GM03348 (cell line): ENCODE results near the gene ARPC1A.

Experiments
- DNase-seq: peaks from one replicate; pipeline ENCODE4 v3.0.0; 2012; ENCODE audit warnings: low spot score

Gene ARPC1A

DNA sequence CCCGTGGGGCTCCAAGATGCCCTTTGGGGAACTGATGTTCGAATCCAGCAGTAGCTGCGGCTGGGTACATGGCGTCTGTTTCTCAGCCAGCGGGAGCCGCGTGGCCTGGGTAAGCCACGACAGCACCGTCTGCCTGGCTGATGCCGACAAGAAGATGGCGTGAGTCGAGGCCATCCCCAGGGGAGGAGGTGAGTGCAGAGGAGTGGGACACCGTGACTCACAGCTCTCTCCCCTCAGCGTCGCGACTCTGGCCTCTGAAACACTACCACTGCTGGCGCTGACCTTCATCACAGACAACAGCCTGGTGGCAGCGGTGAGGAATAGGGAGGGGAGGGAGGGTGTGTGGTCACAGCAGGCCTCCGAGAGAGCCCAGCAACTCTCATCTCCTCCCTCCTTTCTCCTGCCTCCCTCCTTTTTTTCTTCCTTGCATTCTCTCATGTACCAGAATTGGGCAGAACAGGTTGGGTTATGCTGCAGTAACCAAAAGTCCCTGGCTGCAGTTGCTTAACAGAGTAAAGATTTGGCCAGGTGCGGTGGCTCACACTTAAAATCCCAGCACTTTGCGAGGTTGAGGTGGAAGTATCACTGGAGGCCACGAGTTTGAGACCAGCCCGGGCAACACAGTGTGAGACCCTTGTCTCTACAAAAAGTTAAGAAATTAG, 65.4 kb downstream of the ARPC1A start:
- DNase-seq, result no peak

GRCh38 chr7:99392046-99392445, 66.3 kb downstream of the ARPC1A start:
- DNase-seq, result no peak

GRCh38 chr7:99392659-99393354, 67.1 kb downstream of the ARPC1A start:
- DNase-seq, result peak; percentile 53

GRCh38 chr7:99393355-99394187, 67.9 kb downstream of the ARPC1A start:
- DNase-seq, result no peak

DNA sequence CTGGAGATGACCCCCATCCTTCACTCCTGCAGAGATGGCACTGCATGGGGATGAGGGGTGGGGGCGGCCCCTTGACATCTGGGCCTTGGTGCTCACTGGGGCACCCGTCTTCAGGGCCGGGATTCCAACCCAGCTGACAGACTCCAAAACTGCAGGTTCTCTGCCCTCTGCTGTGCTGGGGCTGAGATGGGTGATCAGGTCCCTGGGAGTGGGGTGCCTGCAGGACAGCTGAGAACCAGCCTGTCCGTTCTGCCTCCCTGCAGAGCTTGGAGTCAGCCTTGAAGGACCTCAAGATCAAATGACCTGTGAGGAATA, 68.4 kb downstream of the ARPC1A start:
- DNase-seq, result no peak

DNA sequence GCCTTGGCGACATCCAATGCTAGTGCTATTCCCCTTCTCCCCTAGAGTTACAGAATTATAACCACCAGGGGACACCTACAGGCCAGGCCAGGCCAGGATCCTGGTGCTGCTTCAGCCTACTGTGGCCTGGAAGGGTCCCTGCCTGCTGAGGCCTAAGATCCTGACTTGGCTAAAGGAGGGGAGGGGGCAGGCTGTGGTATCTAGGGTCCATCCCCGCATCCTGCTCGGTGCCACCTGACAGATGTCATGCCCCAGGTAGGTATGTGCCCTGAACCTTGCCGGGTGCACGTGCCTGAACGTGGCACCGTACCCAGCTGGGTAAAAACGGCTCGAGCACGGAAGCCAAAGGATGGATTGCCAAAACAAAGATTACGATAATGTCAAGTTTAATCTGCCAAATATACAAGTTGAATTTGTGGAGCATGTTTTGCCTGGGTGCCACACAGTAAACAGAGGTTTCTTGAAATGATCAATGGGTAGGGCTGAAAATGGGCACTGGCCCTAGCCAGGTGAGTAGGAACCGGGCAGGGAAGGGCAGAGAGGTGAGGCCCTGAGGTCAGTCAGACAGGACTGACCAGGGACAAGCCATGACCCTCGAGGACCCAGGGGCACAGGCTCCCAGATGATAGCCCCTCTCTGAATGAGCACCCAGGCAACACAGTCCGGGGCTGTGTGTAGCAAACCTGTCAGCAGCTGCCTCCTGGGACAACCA, 70.1 kb downstream of the ARPC1A start:
- no peak for DNase-seq

GRCh38 chr7:99396418-99397296, 71.0 kb downstream of the ARPC1A start:
- no peak for DNase-seq

DNA sequence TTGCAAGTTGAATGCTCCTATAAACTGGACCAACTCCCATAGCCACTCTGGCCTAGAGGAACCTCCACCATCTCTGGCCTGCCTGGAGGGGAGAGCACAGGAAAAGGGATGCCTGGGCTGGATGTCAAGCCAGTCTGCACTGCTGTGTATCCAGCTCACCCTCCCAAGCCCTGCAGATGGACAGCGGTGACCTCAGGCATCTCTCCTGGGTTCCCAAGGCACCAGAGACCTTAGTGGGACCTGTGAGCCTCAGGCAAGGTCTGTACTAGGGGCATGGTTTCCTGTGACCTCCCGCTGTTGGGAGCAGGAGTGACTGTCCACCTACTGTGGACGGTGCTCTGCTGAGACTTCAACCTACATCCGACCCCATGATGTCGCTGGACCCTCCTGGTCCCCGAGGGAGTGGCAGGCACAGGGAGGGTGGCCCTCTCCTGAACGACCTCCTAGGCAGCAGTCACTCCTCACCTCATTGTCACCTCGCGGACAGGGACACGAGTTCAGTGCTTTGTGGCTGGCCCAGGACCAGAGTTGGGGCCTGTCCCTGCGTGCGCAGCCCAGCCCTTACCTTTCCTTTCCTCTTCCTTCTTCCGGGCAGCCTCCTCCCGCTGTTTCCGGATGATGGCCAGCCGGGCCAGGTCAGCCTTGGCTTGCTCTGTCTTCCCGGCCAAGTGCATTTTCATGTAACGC, 71.7 kb downstream of the ARPC1A start:
- no peak for DNase-seq

DNA sequence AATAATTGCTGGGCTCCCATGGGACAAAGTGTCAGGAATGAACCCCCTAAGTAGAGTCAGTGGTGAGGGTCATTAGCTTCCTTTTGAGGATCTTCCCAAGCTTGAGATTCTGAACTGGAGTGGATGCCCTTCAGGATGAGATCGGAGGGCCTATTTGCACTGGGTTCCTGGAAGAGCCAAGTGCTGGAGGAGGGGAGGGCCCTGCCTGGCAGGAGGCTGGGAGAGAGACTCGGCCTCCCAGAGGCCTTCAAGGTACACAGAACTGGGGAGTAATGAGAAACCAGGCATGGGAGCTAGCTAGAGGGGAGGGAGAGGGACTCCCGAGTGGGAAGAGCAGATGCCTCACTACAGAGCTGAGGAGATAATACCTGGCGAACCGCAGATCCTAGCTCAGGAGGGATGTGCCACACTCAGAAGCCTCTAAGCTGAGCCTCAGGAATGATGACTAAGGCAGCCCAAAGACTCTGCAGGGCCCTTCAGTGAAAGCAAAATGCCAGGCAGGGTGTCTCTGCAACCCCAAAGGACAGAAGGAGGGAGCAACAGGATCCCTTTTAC, 73.3 kb downstream of the ARPC1A start:
- DNase-seq, result no peak

DNA sequence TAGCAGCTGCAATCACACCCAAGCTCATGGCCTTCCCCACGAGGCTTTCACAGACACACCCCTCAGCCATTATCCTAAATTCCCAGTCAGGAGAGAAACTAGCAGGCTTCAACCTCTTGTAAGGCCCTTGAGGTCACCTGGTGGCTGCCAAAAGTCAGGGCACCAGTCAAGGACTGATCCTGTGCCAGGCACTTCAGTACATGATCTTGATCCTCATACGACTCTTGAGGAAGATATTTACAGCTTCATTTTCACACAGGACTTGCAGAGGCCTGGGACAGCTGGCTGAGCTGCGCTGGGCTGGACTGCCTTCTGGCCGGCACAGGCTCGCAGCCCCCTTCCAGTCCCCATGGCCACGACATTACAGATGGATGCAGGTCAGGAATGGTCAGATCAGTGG, 73.9 kb downstream of the ARPC1A start:
- no peak for DNase-seq

- no peak for DNase-seq
Measured at GRCh38 chr7:99402854-99403253, 77.2 kb downstream of the ARPC1A start.

DNA sequence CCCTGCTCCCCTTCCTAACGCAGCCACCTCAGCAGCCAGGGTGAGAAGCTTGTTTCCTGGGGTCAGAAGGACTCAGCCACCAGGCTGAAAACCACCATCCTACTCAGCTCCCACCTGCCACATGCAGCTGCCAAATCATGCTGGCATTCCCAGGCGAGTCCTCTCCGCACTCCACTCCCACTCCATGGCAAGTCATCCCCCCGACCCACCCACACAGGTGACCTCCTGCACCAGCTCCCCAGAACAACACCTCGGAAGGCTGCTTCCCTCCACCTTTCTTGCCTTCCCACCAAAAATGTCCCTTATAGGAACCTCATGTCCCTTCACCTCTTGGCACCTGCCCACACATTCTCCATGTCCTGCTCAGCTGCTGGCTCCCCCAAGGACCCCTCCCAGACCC, 78.1 kb downstream of the ARPC1A start:
- DNase-seq, result no peak

DNA sequence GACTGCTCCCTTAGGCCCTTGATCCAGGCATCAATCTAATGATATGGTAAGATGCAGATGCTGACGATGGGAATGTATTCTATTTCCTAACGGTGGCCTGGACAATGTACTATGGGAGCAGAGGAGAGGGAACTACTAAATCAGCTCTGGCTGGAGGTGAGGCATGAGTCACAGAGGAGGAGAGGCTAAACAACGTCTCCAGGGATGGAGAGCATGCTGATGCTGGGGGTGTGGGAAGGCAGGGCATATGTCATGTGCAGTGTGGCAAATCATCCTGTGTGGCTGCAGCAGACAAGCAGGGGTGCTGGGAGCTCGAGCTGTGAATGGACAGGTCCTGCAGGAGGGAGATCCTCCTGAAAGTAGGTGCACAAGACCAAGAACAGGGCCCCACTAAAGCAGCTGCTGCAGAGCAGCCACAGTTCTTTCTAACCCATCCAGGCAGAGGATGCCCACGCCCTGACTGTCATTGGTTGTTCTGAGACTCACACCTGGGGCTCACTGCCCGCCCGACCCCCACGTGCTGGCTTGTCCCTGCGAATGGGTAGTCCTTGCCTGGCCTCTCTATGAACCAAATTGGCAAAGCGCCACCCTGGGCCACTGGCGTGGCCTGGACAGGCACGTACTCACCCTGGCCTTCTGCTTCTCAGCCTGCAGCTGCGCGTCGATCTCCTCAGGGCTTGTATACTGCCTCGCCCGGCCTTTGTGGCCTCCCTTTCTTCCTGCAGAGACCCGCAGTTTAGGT, 78.7 kb downstream of the ARPC1A start:
- peak; percentile 41 for DNase-seq

- no peak for DNase-seq
Measured at GRCh38 chr7:99404977-99405320, 79.3 kb downstream of the ARPC1A start.

- no peak for DNase-seq
Measured at GRCh38 chr7:99406557-99406956, 80.9 kb downstream of the ARPC1A start.

DNA sequence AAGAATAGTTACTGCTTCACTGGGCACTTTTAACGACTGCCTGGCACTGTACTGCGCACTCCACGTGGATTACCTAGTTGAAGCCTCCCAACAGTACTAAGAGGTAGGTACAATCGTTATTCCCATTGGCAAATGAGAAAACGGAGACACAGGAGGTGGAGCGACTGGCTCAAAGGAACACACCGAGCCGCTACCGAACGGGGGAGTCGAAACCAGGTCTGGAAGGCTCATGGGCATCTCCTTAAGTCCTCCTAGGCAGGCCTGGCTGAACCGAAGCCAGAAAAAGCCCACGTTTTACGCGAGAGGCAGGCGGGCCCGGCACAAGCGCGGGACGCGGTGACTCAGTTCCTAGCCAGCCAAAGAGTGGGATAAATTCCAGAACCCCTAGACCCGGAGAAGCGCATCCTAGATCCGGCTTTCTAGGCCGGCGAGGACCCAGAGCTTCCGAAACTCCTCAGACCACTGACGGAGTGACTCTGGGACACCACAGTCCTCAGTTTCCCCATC, 82.2 kb downstream of the ARPC1A start:
- DNase-seq, result peak; percentile 88

DNA sequence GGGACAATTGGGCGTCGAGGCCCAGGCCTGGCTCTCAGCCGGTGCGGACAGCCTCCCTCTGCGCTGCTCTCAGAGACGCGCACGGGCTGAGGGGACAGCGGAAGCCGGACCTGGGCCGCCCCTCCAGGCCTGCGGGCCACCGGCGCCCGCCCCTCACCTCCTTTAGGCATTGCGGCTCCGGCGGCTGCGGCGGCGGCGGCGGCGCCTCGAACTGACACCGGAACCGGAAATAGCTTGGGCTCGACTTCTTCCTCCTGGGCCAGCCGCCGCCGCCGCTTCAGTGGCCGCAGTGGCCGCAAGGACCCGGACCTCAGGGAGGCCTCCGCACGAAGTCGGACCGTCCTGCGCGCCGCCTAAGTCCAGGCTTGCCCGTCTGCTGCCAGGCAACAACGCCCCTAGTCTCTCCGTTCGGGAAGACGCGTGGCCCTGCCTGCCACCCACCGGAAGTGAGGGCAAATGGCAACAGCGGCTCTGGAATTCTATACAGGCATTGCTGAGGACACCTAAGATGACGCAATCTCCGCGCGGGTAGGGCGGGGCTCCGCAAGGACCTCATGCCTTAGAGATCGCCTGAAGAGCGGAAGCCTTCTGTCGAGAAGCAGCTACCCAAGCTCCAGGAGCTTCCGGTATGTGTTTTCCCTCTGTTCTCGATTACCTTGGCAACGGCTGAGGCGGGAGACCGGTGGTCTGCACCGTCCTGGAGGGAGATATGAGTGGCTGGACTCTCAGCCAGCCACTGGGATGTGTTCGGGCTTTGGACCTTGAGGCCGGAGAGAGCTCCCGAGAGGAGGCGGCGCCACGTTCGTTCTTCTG, 82.9 kb downstream of the ARPC1A start, which contains the start of the genes BUD31 and PDAP1:
BUD31 (plus strand) TSS at position 591 of the 813 bp plus-strand sequence. CDS start 2,124 bp downstream, outside the sequence.
PDAP1 (minus strand) TSS at position 219 of the 813 bp plus-strand sequence; CDS start at position 170, 49 bp downstream.
- peak; percentile 97 for DNase-seq

DNA sequence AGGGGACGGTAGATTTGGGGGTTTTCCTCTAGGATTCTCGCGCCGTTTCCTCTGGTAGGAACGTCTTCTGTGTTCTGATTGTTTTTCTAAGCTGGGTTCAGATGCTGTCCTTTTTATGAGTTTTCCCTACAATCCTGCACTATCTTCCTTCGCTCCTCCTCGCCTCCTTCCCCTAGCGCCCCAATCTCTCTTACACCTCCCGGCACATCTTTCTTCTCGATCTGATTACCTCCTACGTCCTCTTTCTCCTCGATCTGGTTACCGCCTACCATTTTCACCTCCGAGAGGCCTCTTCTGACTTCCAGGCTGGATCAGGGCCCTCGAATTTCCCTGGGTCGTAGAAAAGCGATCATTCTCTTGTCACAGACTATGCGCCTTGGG, 83.5 kb downstream of the ARPC1A start:
- DNase-seq, result no peak

- DNase-seq, result no peak
Measured at GRCh38 chr7:99409806-99410205, 84.1 kb downstream of the ARPC1A start.
